Stimulated activated CD4-positive, alpha-beta T cell treated with anti-CD3 and anti-CD28 coated beads, Interleukin-1b, Interleukin-23, amount 100 ng/mL, for 48 hours (primary cell): ENCODE data around the gene F11R.
"Not testable (repeated sequence)": the region's sequence is repeated elsewhere in the genome, so short reads cannot be mapped to it uniquely, and the experiment has no call there.

Experiments used
- DNase-seq: peaks from one replicate; pipeline ENCODE4 v3.0.0-alpha.2; 2020

Gene F11R

DNA sequence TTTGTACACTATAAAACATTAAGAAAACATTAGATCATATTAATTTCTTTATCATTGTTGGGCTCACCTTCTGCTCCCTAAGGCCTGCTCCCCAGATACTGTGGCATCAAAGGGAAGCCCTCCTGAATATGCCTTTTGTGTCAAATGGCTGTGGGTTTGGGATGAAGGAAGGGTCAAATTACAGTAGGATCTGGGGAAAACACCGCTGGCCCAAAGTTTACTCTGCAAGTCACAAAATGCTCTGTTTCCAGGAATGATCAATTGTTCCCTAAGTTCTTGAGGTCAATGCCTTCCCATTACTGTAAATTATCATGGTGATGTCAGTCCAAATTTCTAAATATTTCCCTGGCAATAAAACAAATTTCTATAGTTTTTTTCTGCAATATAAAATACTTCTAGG lies 59.5 kb downstream of the F11R start:
- DNase-seq: no peak

DNA sequence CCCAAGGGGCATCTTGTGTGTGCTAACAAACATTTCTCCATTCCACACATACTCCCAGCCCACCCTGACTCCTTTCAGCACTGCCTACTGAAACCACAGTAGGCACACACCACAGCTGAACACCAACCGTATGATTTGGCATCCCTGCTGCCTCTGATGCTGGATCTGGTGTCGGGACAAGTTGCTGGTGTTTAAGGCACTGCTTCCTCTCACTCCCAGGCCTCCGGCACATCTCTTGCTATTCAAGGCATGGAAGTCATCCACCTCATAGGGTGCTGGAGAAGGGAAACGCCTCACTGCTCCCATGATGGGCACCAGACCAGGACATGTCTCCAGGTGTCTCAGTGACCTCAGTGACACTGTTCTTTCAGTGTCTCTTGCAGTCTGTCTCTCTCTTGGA lies 64.0 kb downstream of the F11R start:
- no peak for DNase-seq

- peak; percentile 45 for DNase-seq
Measured at GRCh38 chr1:160954158-160955104, 66.5 kb downstream of the F11R start, which contains the start of gene ITLN2. ITLN2 (minus strand) TSS chr1:160954809; CDS start chr1:160954741, 68 bp downstream.

DNA sequence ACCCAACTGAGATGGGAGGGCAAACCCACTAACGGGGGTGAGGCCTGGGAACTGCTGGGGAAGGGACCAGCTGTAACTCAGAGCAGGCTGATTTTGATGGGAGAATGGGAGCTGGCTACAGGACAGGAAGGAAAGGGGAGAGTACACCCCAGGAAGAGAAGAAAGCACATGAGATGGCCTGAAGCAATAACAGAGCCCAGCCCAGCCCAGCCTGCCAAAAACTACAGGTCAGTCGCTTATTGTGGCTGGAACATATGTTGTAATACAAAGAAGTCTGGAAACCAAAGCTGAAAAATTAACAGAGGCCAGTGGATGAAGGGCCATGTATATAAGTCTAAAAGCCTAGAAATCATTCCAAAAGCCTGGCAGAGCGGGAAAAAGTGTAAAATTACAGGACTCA lies 67.9 kb downstream of the F11R start:
- no peak for DNase-seq

DNA sequence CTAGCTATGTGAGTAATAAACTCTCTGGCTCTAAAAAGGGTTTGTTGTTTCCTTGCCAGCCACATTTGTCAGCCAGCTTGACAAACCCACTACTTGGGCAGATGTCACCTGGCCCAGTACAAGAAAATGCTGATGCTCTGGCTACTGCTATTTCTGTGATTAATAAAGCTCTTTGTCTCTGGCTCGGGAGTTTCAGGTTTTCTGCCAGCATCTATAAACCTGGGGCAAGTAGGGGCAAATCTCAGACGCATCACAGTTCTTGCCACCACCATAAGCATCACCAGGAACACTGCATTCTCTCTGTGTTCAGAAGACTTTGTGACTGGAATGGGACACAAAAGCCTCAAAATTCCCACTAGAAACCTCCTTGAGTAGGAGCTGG lies 68.8 kb downstream of the F11R start:
- no peak for DNase-seq

- peak; percentile 68 for DNase-seq
Measured at GRCh38 chr1:160951443-160952128, 69.4 kb downstream of the F11R start.

GRCh38 chr1:160950657-160951056 lies 70.3 kb downstream of the F11R start:
- no peak for DNase-seq

GRCh38 chr1:160949881-160950280 lies 71.1 kb downstream of the F11R start:
- no peak for DNase-seq

DNA sequence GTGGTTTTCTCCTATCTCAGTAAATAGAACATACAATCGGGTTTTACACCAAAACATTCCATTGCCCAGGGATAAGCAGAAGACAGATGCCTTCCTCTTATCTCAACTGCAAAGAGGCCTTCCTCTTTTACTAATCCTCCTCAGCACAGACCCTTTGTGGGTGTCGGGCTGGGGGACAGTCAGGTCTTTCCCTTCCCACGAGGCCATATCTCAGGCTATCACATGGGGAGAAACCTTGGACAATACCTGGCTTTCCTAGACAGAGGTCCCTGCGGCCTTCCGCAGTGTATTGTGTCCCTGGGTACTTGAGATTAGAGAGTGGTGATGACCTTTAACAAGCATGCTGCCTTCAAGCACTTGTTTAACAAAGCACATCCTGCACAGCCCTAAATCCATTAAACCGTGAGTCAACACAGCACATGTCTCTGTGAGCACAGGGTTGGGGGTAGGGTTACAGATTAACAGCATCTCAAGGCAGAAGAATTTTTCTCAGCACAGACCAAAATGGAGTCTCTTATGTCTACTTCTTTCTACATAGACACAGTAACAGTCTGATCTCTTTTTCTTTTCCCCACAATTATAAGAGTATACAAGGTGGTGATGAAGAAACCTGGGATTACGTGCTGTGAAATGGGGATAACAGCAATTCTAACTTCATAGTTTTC lies 71.6 kb downstream of the F11R start:
- DNase-seq: not testable (repeated sequence)

- not testable (repeated sequence) for DNase-seq
Measured at GRCh38 chr1:160947174-160947759, 73.7 kb downstream of the F11R start.

DNA sequence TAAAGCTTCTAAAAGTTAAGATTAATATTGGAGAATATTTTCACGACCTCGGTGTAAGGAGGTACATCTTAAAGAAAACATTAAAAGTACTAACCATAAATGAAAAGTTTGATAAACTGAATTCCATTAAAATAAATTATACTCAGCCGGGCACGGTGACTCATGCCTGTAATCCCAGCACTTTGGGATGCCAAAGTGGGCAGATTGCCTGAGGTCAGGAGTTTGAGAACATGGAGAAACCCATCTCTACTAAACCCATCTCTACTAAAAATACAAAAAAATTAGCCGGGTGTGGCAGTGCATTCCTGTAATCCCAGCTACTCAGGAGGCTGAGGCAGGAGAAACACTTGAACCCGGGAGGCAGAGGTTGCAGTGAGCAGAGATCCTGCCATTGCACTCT lies 75.1 kb downstream of the F11R start:
- DNase-seq: not testable (repeated sequence)
